ENCODE results near the gene SORCS1. TPM values are rescaled to one million over a fixed set of nuclear protein-coding genes. Genes with fewer than 3 reads are reported as not detected.
"Not testable (repeated sequence)": the region's sequence is repeated elsewhere in the genome, so short reads cannot be mapped to it uniquely, and the experiment has no call there.

The SORCS1 gene
- total RNA-seq, 1 experiment from 2014 or later, result not detected

DNA sequence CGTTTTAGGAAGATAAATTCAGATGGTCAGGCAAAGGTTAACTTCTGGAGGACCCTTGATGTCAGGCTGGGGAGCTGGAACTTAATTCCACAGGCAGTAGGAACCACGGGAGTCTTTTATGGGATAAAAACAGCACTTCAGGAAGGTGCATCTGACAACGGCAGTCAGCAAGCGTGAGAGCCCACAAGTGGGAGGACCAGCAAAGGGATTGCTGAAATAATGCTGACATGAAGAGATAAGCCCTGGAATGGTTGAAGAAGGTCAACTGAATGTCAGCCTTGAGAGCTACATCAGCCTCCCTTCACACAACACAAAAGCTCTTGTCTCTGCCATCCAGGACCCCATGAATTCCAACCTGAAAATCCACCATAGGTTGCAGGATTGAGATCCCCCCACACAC lies 138.8 kb downstream of the SORCS1 start:
- POLR2A ChIA-PET (ENCODE audit: unreplicated experiment), result no interaction called here
- CTCF ChIA-PET, result no interaction called here
- no peaks in the 10 kb centered on the region for H4K20me1 ChIP-seq (ENCODE audit: insufficient read depth)
- H3K79me2 ChIP-seq (ENCODE audit: low read depth), result no peaks in the 10 kb centered on the region
- no peaks in the 10 kb centered on the region for H3K9me3 ChIP-seq (ENCODE audit: insufficient read depth, low read depth)
- BruUV-seq (replicated peaks), result no TSS peak
- DNase-seq, result no peak
- no peak overlapping the region for H3K27ac ChIP-seq
- no peak for TF ChIP-seq CTCF (conservative IDR thresholded peaks at IDR 0.05)
- no peak for TF ChIP-seq EZH2 (IDR thresholded peaks at IDR 0.05; ENCODE audit: low read depth)
- intact Hi-C loops (cut with micrococcal nuclease; ENCODE audit: unreplicated experiment), result no loop called here
- H3K4me1 ChIP-seq (replicated peaks; ENCODE audit: insufficient read depth), result no peaks in the 10 kb centered on the region
- no peak overlapping the region for H3K4me2 ChIP-seq
- no peaks in the 10 kb centered on the region for H3K9me2 ChIP-seq (ENCODE audit: insufficient read depth)
- H3K36me3 ChIP-seq (ENCODE audit: low read depth), result no peaks in the 10 kb centered on the region
- H3K4me3 ChIP-seq, result no peak overlapping the region
- H2AFZ ChIP-seq, result no peak overlapping the region
- no peaks in the 10 kb centered on the region for H3F3A ChIP-seq (ENCODE audit: insufficient read depth, low read depth)
- H3K27me3 ChIP-seq (ENCODE audit: insufficient read depth, low read depth), result no peaks in the 10 kb centered on the region

DNA sequence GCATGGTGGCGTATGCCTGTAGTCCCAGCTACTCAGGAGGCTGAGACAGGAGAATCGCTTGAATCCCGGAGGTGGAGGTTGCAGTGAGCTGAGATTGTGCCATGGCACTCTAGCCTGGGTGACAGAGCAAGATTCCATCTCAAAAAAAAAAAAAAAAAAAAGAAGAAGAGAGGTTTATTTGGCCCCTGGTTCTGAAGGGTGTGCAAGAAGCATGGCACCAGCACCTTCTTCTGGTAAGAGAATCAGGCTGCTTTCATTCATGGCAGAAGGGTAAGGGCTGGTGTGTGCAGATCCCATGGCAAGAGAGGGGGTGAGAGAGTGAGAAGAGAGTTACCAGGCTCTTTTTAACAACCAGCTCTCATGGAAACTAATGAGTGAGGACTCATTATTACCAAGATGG lies 140.5 kb downstream of the SORCS1 start:
- H3K27ac ChIP-seq; H3K27me3 ChIP-seq (ENCODE audit: insufficient read depth, low read depth); H3K4me1 ChIP-seq (replicated peaks; ENCODE audit: insufficient read depth); CTCF ChIA-PET; H3K4me3 ChIP-seq; DNase-seq; H3K36me3 ChIP-seq (ENCODE audit: low read depth); BruUV-seq (replicated peaks); intact Hi-C loops (cut with micrococcal nuclease; ENCODE audit: unreplicated experiment); H3K4me2 ChIP-seq; H3F3A ChIP-seq (ENCODE audit: insufficient read depth, low read depth); H3K9me3 ChIP-seq (ENCODE audit: insufficient read depth, low read depth); H3K9me2 ChIP-seq (ENCODE audit: insufficient read depth); H4K20me1 ChIP-seq (ENCODE audit: insufficient read depth); H3K79me2 ChIP-seq (ENCODE audit: low read depth); POLR2A ChIA-PET (ENCODE audit: unreplicated experiment); H2AFZ ChIP-seq: not testable (repeated sequence)

DNA sequence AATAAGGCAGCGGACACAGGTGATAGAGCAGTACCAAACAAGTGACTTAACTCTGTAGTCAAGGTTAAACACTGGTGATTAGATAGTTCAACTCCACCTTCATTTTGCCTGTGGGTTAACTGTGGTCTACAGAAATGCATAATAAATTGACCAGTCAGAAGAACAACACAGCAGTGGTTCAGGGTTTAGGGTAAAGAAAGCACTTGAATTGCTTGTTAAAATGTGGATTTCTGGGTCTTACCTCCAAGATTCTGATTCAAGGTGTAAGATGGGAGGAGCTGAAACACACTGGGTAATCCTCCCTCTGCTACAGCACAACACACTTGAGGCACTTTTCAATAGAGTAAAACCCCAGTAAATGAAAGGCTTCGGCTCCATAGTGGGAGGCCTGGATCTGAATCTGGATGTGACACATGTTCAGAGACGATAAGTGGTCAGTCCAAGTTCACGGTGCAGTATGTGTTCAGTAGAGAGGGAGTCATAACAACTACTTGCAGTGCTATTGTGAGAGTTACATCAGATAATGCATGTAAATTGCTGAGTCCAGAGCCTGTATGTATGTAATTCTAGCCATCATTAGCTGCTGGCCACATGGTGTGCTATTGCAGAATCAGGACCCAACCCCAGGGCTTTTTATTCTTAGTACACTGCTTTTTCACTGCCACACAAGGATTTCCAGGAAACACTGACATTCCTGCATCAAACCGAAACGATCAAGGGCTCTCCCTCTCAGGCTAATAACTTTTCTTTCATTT lies 141.7 kb downstream of the SORCS1 start:
- Histone ChIP-seq H3K36me3 (ENCODE audit: low read depth) (no peaks in the 10 kb centered on the region), H3K4me2 (no peak overlapping the region), H3K27me3 (ENCODE audit: insufficient read depth, low read depth) (no peaks in the 10 kb centered on the region), H3F3A (ENCODE audit: insufficient read depth, low read depth) (no peaks in the 10 kb centered on the region), H3K9me3 (ENCODE audit: insufficient read depth, low read depth) (no peaks in the 10 kb centered on the region), H3K4me3 (no peak overlapping the region), H3K9me2 (ENCODE audit: insufficient read depth) (no peaks in the 10 kb centered on the region), H3K79me2 (ENCODE audit: low read depth) (no peaks in the 10 kb centered on the region), H2AFZ (no peak overlapping the region), H4K20me1 (ENCODE audit: insufficient read depth) (no peaks in the 10 kb centered on the region), H3K27ac (no peak overlapping the region), H3K4me1 (replicated peaks; ENCODE audit: insufficient read depth) (no peaks in the 10 kb centered on the region)
- CTCF ChIA-PET, result no interaction called here
- POLR2A ChIA-PET (ENCODE audit: unreplicated experiment), result no interaction called here
- BruUV-seq (replicated peaks), result no TSS peak
- TF ChIP-seq CTCF (conservative IDR thresholded peaks at IDR 0.05) (no peak), EZH2 (IDR thresholded peaks at IDR 0.05; ENCODE audit: low read depth) (no peak)
- intact Hi-C loops (cut with micrococcal nuclease; ENCODE audit: unreplicated experiment), result no loop called here
- DNase-seq, result no peak

DNA sequence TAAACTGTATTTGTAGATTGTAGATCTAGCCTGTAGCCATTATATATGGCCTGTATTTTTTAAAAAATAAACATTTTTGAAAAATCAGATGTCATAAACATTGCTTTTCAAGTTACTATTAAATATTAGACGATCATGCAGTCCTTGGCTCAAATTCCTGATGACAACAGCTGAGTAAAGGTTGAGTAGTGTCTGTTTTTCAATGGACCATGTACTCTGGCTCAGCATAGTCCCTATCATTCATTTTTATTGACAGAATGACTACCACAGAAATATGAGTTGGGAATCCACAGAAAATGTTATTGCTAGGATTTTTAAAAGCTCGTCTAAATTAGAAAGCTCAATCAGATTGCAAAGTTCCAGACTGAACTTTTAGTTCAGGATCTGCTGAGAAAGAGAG lies 145.4 kb downstream of the SORCS1 start:
- POLR2A ChIA-PET (ENCODE audit: unreplicated experiment), result no interaction called here
- H3K4me1 ChIP-seq (replicated peaks; ENCODE audit: insufficient read depth), result no peaks in the 10 kb centered on the region
- no TSS peak for BruUV-seq (replicated peaks)

More for the DNA sequence above, 145.4 kb downstream of the SORCS1 start:
- H3K4me3 ChIP-seq, result no peak overlapping the region
- no peaks in the 10 kb centered on the region for H3K9me2 ChIP-seq (ENCODE audit: insufficient read depth)
- no peak for DNase-seq
- CTCF ChIA-PET, result no interaction called here
- H4K20me1 ChIP-seq (ENCODE audit: insufficient read depth), result no peaks in the 10 kb centered on the region
- no peak overlapping the region for H3K27ac ChIP-seq
- no peaks in the 10 kb centered on the region for H3K36me3 ChIP-seq (ENCODE audit: low read depth)
- no peaks in the 10 kb centered on the region for H3K9me3 ChIP-seq (ENCODE audit: insufficient read depth, low read depth)
- no peaks in the 10 kb centered on the region for H3K27me3 ChIP-seq (ENCODE audit: insufficient read depth, low read depth)
- intact Hi-C loops (cut with micrococcal nuclease; ENCODE audit: unreplicated experiment), result no loop called here
- H2AFZ ChIP-seq, result no peak overlapping the region
- no peak overlapping the region for H3K4me2 ChIP-seq
- no peaks in the 10 kb centered on the region for H3K79me2 ChIP-seq (ENCODE audit: low read depth)
- TF ChIP-seq EZH2 (IDR thresholded peaks at IDR 0.05; ENCODE audit: low read depth) (no peak), CTCF (conservative IDR thresholded peaks at IDR 0.05) (no peak)
- H3F3A ChIP-seq (ENCODE audit: insufficient read depth, low read depth), result no peaks in the 10 kb centered on the region

Data from PC-9 (cell line).